Neural cell (in vitro differentiated cells): Measurements from ENCODE around the gene CHM. TPM values are rescaled to one million over a fixed set of nuclear protein-coding genes. Genes with fewer than 3 reads are reported as not detected.

Source experiments
- H2AFZ ChIP-seq: fragments of 200-600, 300-800 bp; sonication (generic), shearing (Covaris generic); 2 replicates; pipeline ENCODE4 v1.6.0; 2014; ENCODE audit warnings: low read depth, mild to moderate bottlenecking, antibody characterized with exemption, low read length, moderate library complexity
- H3F3A ChIP-seq: fragments of 200-600 bp; shearing (Covaris generic); 2 replicates; pipeline ENCODE4 v1.6.1; 2016; ENCODE audit warnings: mild to moderate bottlenecking, moderate library complexity, mixed read lengths, antibody characterized with exemption, low read length; ENCODE audit not compliant: insufficient read depth, poor library complexity, severe bottlenecking
- H3K27ac ChIP-seq: fragments of 200-600, 300-800 bp; sonication (generic), shearing (Covaris generic); 2 replicates; pipeline ENCODE4 v1.5.1; 2014; ENCODE audit warnings: mild to moderate bottlenecking, low read length, moderate library complexity
- H3K27me3 ChIP-seq: fragments of 300-800, 200-600 bp; sonication (generic), shearing (Covaris generic); 2 replicates; pipeline ENCODE4 v1.6.0; 2014; ENCODE audit warnings: mild to moderate bottlenecking, low read depth, low read length, moderate library complexity; ENCODE audit not compliant: insufficient read depth
- H3K36me3 ChIP-seq: fragments of 300-800, 200-600 bp; sonication (generic), shearing (Covaris generic); 2 replicates; pipeline ENCODE4 v1.5.1; 2014; ENCODE audit warnings: mild to moderate bottlenecking, antibody characterized with exemption, low read length, moderate library complexity; ENCODE audit not compliant: insufficient read depth
- H3K4me2 ChIP-seq: fragments of 300-800, 200-600 bp; sonication (generic), shearing (Covaris generic); 2 replicates; pipeline ENCODE4 v1.6.0; 2014; ENCODE audit warnings: mild to moderate bottlenecking, low read length
- H3K4me3 ChIP-seq: fragments of 300-800, 200-600 bp; sonication (generic), shearing (Covaris generic); 2 replicates; pipeline ENCODE4 v1.5.1; 2014; ENCODE audit warnings: mild to moderate bottlenecking, low read length, moderate library complexity
- H3K79me2 ChIP-seq: fragments of 200-600 bp; shearing (Covaris generic); replicated peaks from 2 replicates; pipeline ENCODE4 v1.6.0; 2014; ENCODE audit warnings: mild to moderate bottlenecking, low read length, moderate library complexity; ENCODE audit not compliant: insufficient read depth
- H3K9ac ChIP-seq: fragments of 300-800, 200-600 bp; sonication (generic), shearing (Covaris generic); 2 replicates; pipeline ENCODE4 v1.6.1; 2016; ENCODE audit warnings: mild to moderate bottlenecking, low read length, mixed read lengths
- H3K9me2 ChIP-seq: fragments of 200-600 bp; shearing (Covaris generic); 2 replicates; pipeline ENCODE4 v1.6.1; 2016; ENCODE audit warnings: mild to moderate bottlenecking, low read length, mixed read lengths; ENCODE audit not compliant: insufficient read depth
- H3K9me3 ChIP-seq: fragments of 200-600, 300-800 bp; sonication (generic), shearing (Covaris generic); 2 replicates; pipeline ENCODE4 v1.6.1; 2016; ENCODE audit warnings: mild to moderate bottlenecking, mixed run types, low read length, moderate library complexity, mixed read lengths
- H4K20me1 ChIP-seq: fragments of 200-600 bp; shearing (Covaris generic); 2 replicates; pipeline ENCODE4 v1.6.1; 2016; ENCODE audit warnings: mild to moderate bottlenecking, mixed run types; ENCODE audit not compliant: insufficient read depth
- EP300 ChIP-seq: fragments of 450-650 bp; conservative IDR thresholded peaks from 2 replicates; pipeline ENCODE4 v1.6.1; 2014; ENCODE audit warnings: antibody characterized with exemption, mild to moderate bottlenecking, moderate library complexity; ENCODE audit not compliant: poor library complexity, severe bottlenecking
- EZH2 ChIP-seq: fragments of 200-600, 300-800 bp; shearing (Covaris generic), sonication (generic); IDR thresholded peaks from 2 replicates; pipeline ENCODE4 v1.6.1; 2014; ENCODE audit warnings: antibody characterized with exemption, low read length, borderline replicate concordance, mild to moderate bottlenecking; ENCODE audit not compliant: insufficient read depth, poor library complexity, severe bottlenecking
- MXI1 ChIP-seq: fragments of 450-650 bp; conservative IDR thresholded peaks from 2 replicates; pipeline ENCODE4 v1.6.1; 2014; ENCODE audit warnings: antibody characterized with exemption, mild to moderate bottlenecking; ENCODE audit not compliant: poor library complexity, severe bottlenecking
- POLR2AphosphoS5 ChIP-seq: IDR thresholded peaks from 2 replicates; pipeline ENCODE4 v1.6.1; 2012
- RAD21 ChIP-seq: fragments of 450-650 bp; conservative IDR thresholded peaks from 2 replicates; pipeline ENCODE4 v1.6.1; 2014; ENCODE audit warnings: antibody characterized with exemption, mild to moderate bottlenecking, moderate library complexity
- SMC3 ChIP-seq: fragments of 450-650 bp; conservative IDR thresholded peaks from 2 replicates; pipeline ENCODE4 v1.6.1; 2014; ENCODE audit warnings: antibody characterized with exemption, mild to moderate bottlenecking, moderate library complexity; ENCODE audit not compliant: poor library complexity
- TAF1 ChIP-seq: IDR thresholded peaks from 2 replicates; pipeline ENCODE4 v1.6.1; 2012; ENCODE audit warnings: low read depth
- polyA plus RNA-seq: library from polyadenylated mRNA; depleted of rRNA; stranded (reverse); fragments of >200 nt; gene quantifications from 2 replicates; pipeline ENCODE4 v1.2.3, GENCODE V29; 2014
- TF ChIP-seq, protein P1 (sequence below): fragments of 450-650 bp; IDR thresholded peaks from 2 replicates; pipeline ENCODE4 v1.5.1; 2014; ENCODE audit warnings: antibody characterized with exemption, mild to moderate bottlenecking, moderate library complexity; ENCODE audit not compliant: poor library complexity, severe bottlenecking
- TF ChIP-seq, protein P2 (sequence below): IDR thresholded peaks from 2 replicates; pipeline ENCODE4 v1.6.1; 2012; ENCODE audit warnings: borderline replicate concordance

CHM gene
- polyA plus RNA-seq, 1 donor from 2014 or later, result 20.3 TPM

DNA sequence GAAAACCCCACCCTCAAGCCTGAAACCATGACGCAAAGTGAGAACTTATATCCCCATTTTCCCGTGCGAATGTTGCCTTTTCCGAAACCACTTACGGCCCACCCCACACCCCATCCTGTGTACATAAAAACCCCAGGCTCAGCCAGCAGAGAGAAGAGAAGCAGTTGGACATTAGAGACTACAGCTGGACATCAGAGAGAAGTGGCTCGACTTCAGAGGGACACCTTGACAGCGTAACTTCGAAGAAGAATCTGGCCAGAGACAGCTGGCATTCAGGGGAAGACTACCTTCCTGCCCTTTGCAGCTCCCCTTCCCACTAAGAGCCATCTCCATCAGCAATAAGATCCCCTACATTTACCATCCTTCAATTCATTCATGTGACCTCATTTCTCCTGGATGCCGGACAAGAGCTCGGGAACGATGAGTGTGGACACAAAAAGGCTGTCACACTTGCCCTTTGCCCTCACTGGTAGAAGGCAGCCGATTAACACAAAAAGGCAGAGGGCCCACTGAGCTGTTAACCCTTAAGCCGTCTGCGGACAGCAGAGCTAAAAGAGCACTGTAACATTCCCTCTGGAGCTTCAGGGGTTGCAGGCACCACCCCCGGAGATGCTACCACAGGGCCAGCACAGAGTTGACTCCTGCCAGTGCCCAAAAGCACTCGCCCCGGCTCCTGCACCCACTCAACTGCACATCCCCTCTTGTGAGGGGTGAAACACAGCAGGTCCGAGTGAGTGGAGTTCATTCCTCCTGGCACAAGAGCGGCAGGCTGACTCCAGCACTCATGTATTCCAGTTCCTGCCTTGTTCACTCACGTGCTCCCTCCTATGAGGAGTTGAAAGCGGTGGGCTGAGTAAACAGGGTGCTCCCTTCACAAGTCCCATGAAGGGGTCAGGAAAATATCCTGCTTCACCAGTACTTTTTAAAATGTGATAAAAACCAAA lies 7.5 kb downstream of the CHM start:
- no peak overlapping the region for H2AFZ ChIP-seq
- no peak overlapping the region for H3K4me2 ChIP-seq
- H3K79me2 ChIP-seq, result peaks cover 5% of the 10 kb centered on the region

DNA sequence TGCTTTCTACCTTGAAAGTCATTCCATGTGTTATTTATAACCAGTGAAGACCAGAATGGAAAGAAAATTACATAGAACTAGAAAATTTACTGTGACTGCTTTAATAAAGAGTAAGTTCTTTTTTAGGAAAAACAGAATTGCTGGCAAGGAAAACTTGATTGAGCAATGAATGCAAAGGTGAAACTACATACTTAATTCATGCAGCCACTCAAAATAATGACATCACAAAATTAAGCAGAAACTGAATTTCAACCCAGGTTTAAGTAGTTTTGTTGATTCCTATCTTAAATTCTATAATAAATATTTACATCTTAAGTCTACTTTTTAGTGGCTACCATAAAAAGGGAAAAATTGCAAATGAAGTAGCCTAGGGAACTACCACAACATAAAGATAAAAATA lies 14.0 kb downstream of the CHM start:
- H3K79me2 ChIP-seq, result no peaks in the 10 kb centered on the region
- H3K4me2 ChIP-seq, result no peak overlapping the region
- H4K20me1 ChIP-seq, result no peaks in the 10 kb centered on the region
- no peak overlapping the region for H2AFZ ChIP-seq
- no peak overlapping the region for H3K9ac ChIP-seq
- TF ChIP-seq SMC3 (no peak), RAD21 (no peak), EP300 (no peak), TAF1 (no peak), MXI1 (no peak), POLR2AphosphoS5 (no peak), EZH2 (no peak)
- TF ChIP-seq, protein P1, sequence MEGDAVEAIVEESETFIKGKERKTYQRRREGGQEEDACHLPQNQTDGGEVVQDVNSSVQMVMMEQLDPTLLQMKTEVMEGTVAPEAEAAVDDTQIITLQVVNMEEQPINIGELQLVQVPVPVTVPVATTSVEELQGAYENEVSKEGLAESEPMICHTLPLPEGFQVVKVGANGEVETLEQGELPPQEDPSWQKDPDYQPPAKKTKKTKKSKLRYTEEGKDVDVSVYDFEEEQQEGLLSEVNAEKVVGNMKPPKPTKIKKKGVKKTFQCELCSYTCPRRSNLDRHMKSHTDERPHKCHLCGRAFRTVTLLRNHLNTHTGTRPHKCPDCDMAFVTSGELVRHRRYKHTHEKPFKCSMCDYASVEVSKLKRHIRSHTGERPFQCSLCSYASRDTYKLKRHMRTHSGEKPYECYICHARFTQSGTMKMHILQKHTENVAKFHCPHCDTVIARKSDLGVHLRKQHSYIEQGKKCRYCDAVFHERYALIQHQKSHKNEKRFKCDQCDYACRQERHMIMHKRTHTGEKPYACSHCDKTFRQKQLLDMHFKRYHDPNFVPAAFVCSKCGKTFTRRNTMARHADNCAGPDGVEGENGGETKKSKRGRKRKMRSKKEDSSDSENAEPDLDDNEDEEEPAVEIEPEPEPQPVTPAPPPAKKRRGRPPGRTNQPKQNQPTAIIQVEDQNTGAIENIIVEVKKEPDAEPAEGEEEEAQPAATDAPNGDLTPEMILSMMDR, result no peak
- TF ChIP-seq, protein P2, sequence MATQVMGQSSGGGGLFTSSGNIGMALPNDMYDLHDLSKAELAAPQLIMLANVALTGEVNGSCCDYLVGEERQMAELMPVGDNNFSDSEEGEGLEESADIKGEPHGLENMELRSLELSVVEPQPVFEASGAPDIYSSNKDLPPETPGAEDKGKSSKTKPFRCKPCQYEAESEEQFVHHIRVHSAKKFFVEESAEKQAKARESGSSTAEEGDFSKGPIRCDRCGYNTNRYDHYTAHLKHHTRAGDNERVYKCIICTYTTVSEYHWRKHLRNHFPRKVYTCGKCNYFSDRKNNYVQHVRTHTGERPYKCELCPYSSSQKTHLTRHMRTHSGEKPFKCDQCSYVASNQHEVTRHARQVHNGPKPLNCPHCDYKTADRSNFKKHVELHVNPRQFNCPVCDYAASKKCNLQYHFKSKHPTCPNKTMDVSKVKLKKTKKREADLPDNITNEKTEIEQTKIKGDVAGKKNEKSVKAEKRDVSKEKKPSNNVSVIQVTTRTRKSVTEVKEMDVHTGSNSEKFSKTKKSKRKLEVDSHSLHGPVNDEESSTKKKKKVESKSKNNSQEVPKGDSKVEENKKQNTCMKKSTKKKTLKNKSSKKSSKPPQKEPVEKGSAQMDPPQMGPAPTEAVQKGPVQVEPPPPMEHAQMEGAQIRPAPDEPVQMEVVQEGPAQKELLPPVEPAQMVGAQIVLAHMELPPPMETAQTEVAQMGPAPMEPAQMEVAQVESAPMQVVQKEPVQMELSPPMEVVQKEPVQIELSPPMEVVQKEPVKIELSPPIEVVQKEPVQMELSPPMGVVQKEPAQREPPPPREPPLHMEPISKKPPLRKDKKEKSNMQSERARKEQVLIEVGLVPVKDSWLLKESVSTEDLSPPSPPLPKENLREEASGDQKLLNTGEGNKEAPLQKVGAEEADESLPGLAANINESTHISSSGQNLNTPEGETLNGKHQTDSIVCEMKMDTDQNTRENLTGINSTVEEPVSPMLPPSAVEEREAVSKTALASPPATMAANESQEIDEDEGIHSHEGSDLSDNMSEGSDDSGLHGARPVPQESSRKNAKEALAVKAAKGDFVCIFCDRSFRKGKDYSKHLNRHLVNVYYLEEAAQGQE, result no peak
- no peak overlapping the region for H3K27ac ChIP-seq
- H3K36me3 ChIP-seq, result no peaks in the 10 kb centered on the region
- no peaks in the 10 kb centered on the region for H3K9me3 ChIP-seq
- H3K9me2 ChIP-seq, result no peaks in the 10 kb centered on the region
- H3K4me3 ChIP-seq, result no peak overlapping the region
- no peaks in the 10 kb centered on the region for H3F3A ChIP-seq
- H3K27me3 ChIP-seq, result no peaks in the 10 kb centered on the region

More for the DNA sequence above, 7.5 kb downstream of the CHM start:
- H3K27me3 ChIP-seq, result no peaks in the 10 kb centered on the region
- no peak overlapping the region for H3K9ac ChIP-seq
- H3K36me3 ChIP-seq, result no peaks in the 10 kb centered on the region
- no peaks in the 10 kb centered on the region for H3K9me3 ChIP-seq
- no peaks in the 10 kb centered on the region for H3F3A ChIP-seq
- H3K4me3 ChIP-seq, result no peak overlapping the region
- no peak overlapping the region for H3K27ac ChIP-seq
- H3K9me2 ChIP-seq, result no peaks in the 10 kb centered on the region
- TF ChIP-seq, protein P1, result no peak
- TF ChIP-seq EZH2 (no peak), RAD21 (no peak), TAF1 (no peak), MXI1 (no peak), EP300 (no peak), SMC3 (no peak), POLR2AphosphoS5 (no peak)
- TF ChIP-seq, protein P2, result no peak
- no peaks in the 10 kb centered on the region for H4K20me1 ChIP-seq
